ENCODE measurements around the gene AIMP1.
"Not testable (repeated sequence)": the region's sequence is repeated elsewhere in the genome, so short reads cannot be mapped to it uniquely, and the experiment has no call there.

The AIMP1 gene

GRCh38 chr4:106312997-106313522 is 3.3 kb upstream of the AIMP1 start:
- DNase-seq = no peak

GRCh38 chr4:106314960-106315359 is 1.4 kb upstream of the AIMP1 start:
- no peak for DNase-seq

GRCh38 chr4:106315476-106315967 is 828 bp upstream of the AIMP1 start:
- DNase-seq = peak; percentile 81

- DNase-seq = no peak
Observed at GRCh38 chr4:106316773-106317409, 541 bp downstream of the AIMP1 start.

- DNase-seq = no peak
Observed at GRCh38 chr4:106317815-106318214, 1.5 kb downstream of the AIMP1 start.

GRCh38 chr4:106318511-106318910 is 2.2 kb downstream of the AIMP1 start:
- no peak for DNase-seq

- DNase-seq = no peak
Observed at GRCh38 chr4:106320235-106320634, 3.9 kb downstream of the AIMP1 start.

- DNase-seq = not testable (repeated sequence)
Observed at GRCh38 chr4:106321168-106321567, 4.8 kb downstream of the AIMP1 start.

GRCh38 chr4:106321814-106322213 is 5.5 kb downstream of the AIMP1 start:
- DNase-seq = not testable (repeated sequence)

GRCh38 chr4:106323119-106323518 is 6.8 kb downstream of the AIMP1 start:
- DNase-seq = no peak

GRCh38 chr4:106325800-106326199 is 9.4 kb downstream of the AIMP1 start:
- no peak for DNase-seq

GRCh38 chr4:106329041-106329618 is 12.8 kb downstream of the AIMP1 start:
- no peak for DNase-seq

GRCh38 chr4:106333186-106333585 is 16.8 kb downstream of the AIMP1 start:
- no peak for DNase-seq

GRCh38 chr4:106334741-106335470 is 18.6 kb downstream of the AIMP1 start:
- no peak for DNase-seq

- no peak for DNase-seq
Observed at GRCh38 chr4:106336618-106337017, 20.3 kb downstream of the AIMP1 start.

- DNase-seq = no peak
Observed at GRCh38 chr4:106337916-106338315, 21.6 kb downstream of the AIMP1 start.

- no peak for DNase-seq
Observed at GRCh38 chr4:106338671-106339070, 22.3 kb downstream of the AIMP1 start.

GRCh38 chr4:106339431-106339830 is 23.1 kb downstream of the AIMP1 start:
- no peak for DNase-seq

- DNase-seq = no peak
Observed at GRCh38 chr4:106340774-106341173, 24.4 kb downstream of the AIMP1 start.

GRCh38 chr4:106343865-106344646 is 27.7 kb downstream of the AIMP1 start:
- no peak for DNase-seq

- DNase-seq = no peak
Observed at GRCh38 chr4:106344647-106344970, 28.3 kb downstream of the AIMP1 start.

- no peak for DNase-seq
Observed at GRCh38 chr4:106347167-106347566, 30.8 kb downstream of the AIMP1 start.

GRCh38 chr4:106351016-106351415 is 34.7 kb downstream of the AIMP1 start:
- no peak for DNase-seq

Data from islet precursor cell (in vitro differentiated cells).